Astrocyte (in vitro differentiated cells and primary cell): Measurements from ENCODE around the gene ACKR4. TPM values are rescaled to one million over a fixed set of nuclear protein-coding genes. Genes with fewer than 3 reads are reported as not detected.
A peak's percentile ranks its signal among the peaks of the same experiment; 100 is the strongest.

ENCODE experiments used
- DNase-seq: peaks from one replicate; pipeline ENCODE4 v3.0.0-alpha.2; 2010; ENCODE audit warnings: low read depth
- FAIRE-seq: peaks from 2 replicates; lab custom pipeline; 2011; peaks lifted over from hg19 to GRCh38; lab: Jason Lieb, UNC
- H2AFZ ChIP-seq: 2 replicates; pipeline ENCODE4 v1.6.0; 2012; ENCODE audit warnings: low read depth, low read length, inconsistent platforms
- H3K27ac ChIP-seq: 2 replicates; pipeline ENCODE4 v1.5.1; 2011; ENCODE audit warnings: low read depth, low read length, inconsistent platforms
- H3K27me3 ChIP-seq: 2 replicates; pipeline ENCODE4 v1.6.0; 2011; ENCODE audit warnings: low read length, inconsistent platforms; ENCODE audit not compliant: insufficient read depth
- H3K36me3 ChIP-seq: 2 replicates; pipeline ENCODE4 v1.5.1; 2011; ENCODE audit warnings: low read length, inconsistent platforms; ENCODE audit not compliant: insufficient read depth
- H3K4me1 ChIP-seq: 2 replicates; pipeline ENCODE4 v1.5.1; 2011; ENCODE audit warnings: low read length, inconsistent platforms; ENCODE audit not compliant: insufficient read depth
- H3K4me2 ChIP-seq: 2 replicates; pipeline ENCODE4 v1.6.0; 2012; ENCODE audit warnings: low read length, inconsistent platforms
- H3K4me3 ChIP-seq: 2 replicates; pipeline ENCODE4 v1.5.1; 2011; ENCODE audit warnings: low read depth, mild to moderate bottlenecking, low read length, inconsistent platforms; ENCODE audit not compliant: insufficient read depth
- H3K79me2 ChIP-seq: 2 replicates; pipeline ENCODE4 v1.6.0; 2012; ENCODE audit warnings: mild to moderate bottlenecking, low read length, inconsistent platforms; ENCODE audit not compliant: insufficient read depth
- H3K9ac ChIP-seq: 2 replicates; pipeline ENCODE4 v1.6.0; 2012; ENCODE audit warnings: mild to moderate bottlenecking, low read length, inconsistent platforms
- H3K9me3 ChIP-seq: 2 replicates; pipeline ENCODE4 v1.5.1; 2012; ENCODE audit warnings: low read depth, mild to moderate bottlenecking, low read length, inconsistent platforms; ENCODE audit not compliant: insufficient read depth
- H4K20me1 ChIP-seq: 2 replicates; pipeline ENCODE4 v1.6.0; 2012; ENCODE audit warnings: low read length, inconsistent platforms; ENCODE audit not compliant: insufficient read depth
- H3K27ac Mint-ChIP-seq: one replicate; pipeline ENCODE4 v1.8.0; 2021; ENCODE audit warnings: mild to moderate bottlenecking, mixed read lengths; ENCODE audit not compliant: unreplicated experiment
- H3K27me3 Mint-ChIP-seq: one replicate; pipeline ENCODE4 v1.8.0; 2021; ENCODE audit warnings: low read depth, mixed read lengths; ENCODE audit not compliant: unreplicated experiment
- H3K36me3 Mint-ChIP-seq: one replicate; pipeline ENCODE4 v1.8.0; 2021; ENCODE audit warnings: low read depth, mixed read lengths; ENCODE audit not compliant: unreplicated experiment
- H3K4me1 Mint-ChIP-seq: one replicate; pipeline ENCODE4 v1.8.0; 2021; ENCODE audit warnings: low read depth, mixed read lengths; ENCODE audit not compliant: unreplicated experiment
- H3K4me3 Mint-ChIP-seq: one replicate; pipeline ENCODE4 v1.8.0; 2021; ENCODE audit warnings: mild to moderate bottlenecking, moderate library complexity, mixed read lengths; ENCODE audit not compliant: unreplicated experiment
- H3K9me3 Mint-ChIP-seq: one replicate; pipeline ENCODE4 v1.8.0; 2021; ENCODE audit warnings: mild to moderate bottlenecking, mixed read lengths; ENCODE audit not compliant: unreplicated experiment
- CTCF ChIP-seq: IDR thresholded peaks from 2 replicates; pipeline ENCODE4 v1.5.1; 2011; ENCODE audit warnings: low read depth, mild to moderate bottlenecking, inconsistent platforms, low read length, moderate library complexity; ENCODE audit not compliant: insufficient read depth
- EZH2 ChIP-seq: IDR thresholded peaks from 2 replicates; pipeline ENCODE4 v1.6.1; 2012; ENCODE audit warnings: mild to moderate bottlenecking, low read length, inconsistent platforms; ENCODE audit not compliant: insufficient read depth
- total RNA-seq: library from RNA; stranded (reverse); gene quantifications from 2 replicates; pipeline ENCODE4 v1.2.1, GENCODE V29; 2021

The ACKR4 gene
- total RNA-seq, 1 donor from 2014 or later = not detected

GRCh38 chr3:132622761-132623160 is 25.7 kb downstream of the ACKR4 start:
- Histone ChIP-seq H3K9me3 (no peaks in the 10 kb centered on the region), H2AFZ (no peak overlapping the region), H3K4me1 (no peaks in the 10 kb centered on the region), H3K27me3 (no peaks in the 10 kb centered on the region), H3K9ac (no peak overlapping the region), H4K20me1 (no peaks in the 10 kb centered on the region), H3K27ac (no peak overlapping the region), H3K79me2 (no peaks in the 10 kb centered on the region), H3K36me3 (peaks cover 6% of the 10 kb centered on the region), H3K4me2 (no peak overlapping the region), H3K4me3 (no peak overlapping the region)
- TF ChIP-seq CTCF (no peak), EZH2 (no peak)
- peak; percentile 73 for FAIRE-seq
- no peak overlapping the region for H3K4me3 Mint-ChIP-seq
- no peaks in the 10 kb centered on the region for H3K9me3 Mint-ChIP-seq
- no peak for DNase-seq
- no peaks in the 10 kb centered on the region for H3K27me3 Mint-ChIP-seq
- no peak overlapping the region for H3K27ac Mint-ChIP-seq
- no peaks in the 10 kb centered on the region for H3K4me1 Mint-ChIP-seq
- H3K36me3 Mint-ChIP-seq = peaks cover 9% of the 10 kb centered on the region

- FAIRE-seq (no peak), DNase-seq (no peak)
These were observed 26.6 kb downstream of the ACKR4 start for GRCh38 chr3:132623646-132624045.

More at GRCh38 chr3:132623646-132624045, 26.6 kb downstream of the ACKR4 start:
- Mint-ChIP-seq H3K9me3 (no peaks in the 10 kb centered on the region), H3K36me3 (peaks cover 9% of the 10 kb centered on the region), H3K27ac (no peak overlapping the region), H3K4me1 (no peaks in the 10 kb centered on the region), H3K27me3 (no peaks in the 10 kb centered on the region), H3K4me3 (no peak overlapping the region)
- Histone ChIP-seq H3K4me2 (no peak overlapping the region), H3K36me3 (peaks cover 11% of the 10 kb centered on the region), H4K20me1 (no peaks in the 10 kb centered on the region), H2AFZ (no peak overlapping the region), H3K27ac (no peak overlapping the region), H3K9ac (no peak overlapping the region), H3K79me2 (no peaks in the 10 kb centered on the region), H3K4me1 (no peaks in the 10 kb centered on the region), H3K27me3 (no peaks in the 10 kb centered on the region), H3K4me3 (no peak overlapping the region), H3K9me3 (no peaks in the 10 kb centered on the region)
- TF ChIP-seq EZH2 = no peak
- TF ChIP-seq CTCF = no peak
